Measurements from ENCODE around the gene KRT74.
A peak's percentile ranks its signal among the peaks of the same experiment; 100 is the strongest.

KRT74 gene

GRCh38 chr12:52573743-52574142 is at the start of gene KRT74:
TSS of gene KRT74 (minus strand) at chr12:52573843. CDS start at chr12:52573777, 66 bp downstream.
- Mint-ChIP-seq H3K27me3 (no peaks in the 10 kb centered on the region), H3K36me3 (ENCODE audit: insufficient read depth) (peaks cover 1% of the 10 kb centered on the region)

GRCh38 chr12:52622349-52622748 is 48.7 kb upstream of the KRT74 start:
- Mint-ChIP-seq H3K27me3 (peaks cover 10% of the 10 kb centered on the region), H3K4me1 (peaks cover 13% of the 10 kb centered on the region), H3K27ac (ENCODE audit: low read depth) (no peak overlapping the region), H3K4me3 (no peak overlapping the region), H3K36me3 (ENCODE audit: insufficient read depth) (peaks cover 2% of the 10 kb centered on the region), H3K9me3 (no peaks in the 10 kb centered on the region)
- ATAC-seq (replicated peaks; ENCODE audit: extremely low read depth, poor library complexity, severe bottlenecking) (no peak), DNase-seq (ENCODE audit: low spot score in 2 of 2) (no peak)

More at GRCh38 chr12:52573743-52574142, at the start of gene KRT74:
- ATAC-seq (replicated peaks; ENCODE audit: extremely low read depth, poor library complexity, severe bottlenecking) (no peak), DNase-seq (ENCODE audit: low spot score in 2 of 2) (no peak)
- H3K27ac Mint-ChIP-seq (ENCODE audit: low read depth), result no peak within 1 kb of the TSS
- peaks cover 23% of the 10 kb centered on the region for H3K4me1 Mint-ChIP-seq
- no peak within 1 kb of the TSS for H3K4me3 Mint-ChIP-seq
- no peaks in the 10 kb centered on the region for H3K9me3 Mint-ChIP-seq

- no peak for DNase-seq (ENCODE audit: low spot score in 2 of 2)
- Mint-ChIP-seq H3K27ac (ENCODE audit: low read depth) (no peak overlapping the region), H3K9me3 (no peaks in the 10 kb centered on the region), H3K27me3 (peaks cover 10% of the 10 kb centered on the region), H3K4me3 (no peak overlapping the region), H3K4me1 (peaks cover 32% of the 10 kb centered on the region), H3K36me3 (ENCODE audit: insufficient read depth) (peaks cover 2% of the 10 kb centered on the region)
- ATAC-seq (replicated peaks; ENCODE audit: extremely low read depth, poor library complexity, severe bottlenecking), result no peak
Observed at GRCh38 chr12:52618866-52619265, 45.2 kb upstream of the KRT74 start.

- H3K27me3 Mint-ChIP-seq, result peaks cover 10% of the 10 kb centered on the region
- peaks cover 2% of the 10 kb centered on the region for H3K36me3 Mint-ChIP-seq (ENCODE audit: insufficient read depth)
- no peak within 1 kb of the TSS for H3K4me3 Mint-ChIP-seq
- no peaks in the 10 kb centered on the region for H3K9me3 Mint-ChIP-seq
- no peak within 1 kb of the TSS for H3K27ac Mint-ChIP-seq (ENCODE audit: low read depth)
- DNase-seq (ENCODE audit: low spot score in 2 of 2) (no peak), ATAC-seq (replicated peaks; ENCODE audit: extremely low read depth, poor library complexity, severe bottlenecking) (no peak)
- H3K4me1 Mint-ChIP-seq, result peaks cover 37% of the 10 kb centered on the region
Observed at GRCh38 chr12:52618216-52618615, 44.6 kb upstream of the KRT74 start, which contains the start of gene KRT73. TSS of gene KRT73 (minus strand) at chr12:52618559. CDS start at chr12:52618524, 35 bp downstream.

GRCh38 chr12:52617403-52617785 is 43.8 kb upstream of the KRT74 start:
- Mint-ChIP-seq H3K4me3 (no peak overlapping the region), H3K27me3 (peaks cover 10% of the 10 kb centered on the region), H3K27ac (ENCODE audit: low read depth) (no peak overlapping the region), H3K4me1 (peaks cover 44% of the 10 kb centered on the region), H3K36me3 (ENCODE audit: insufficient read depth) (peaks cover 2% of the 10 kb centered on the region), H3K9me3 (no peaks in the 10 kb centered on the region)
- ATAC-seq (replicated peaks; ENCODE audit: extremely low read depth, poor library complexity, severe bottlenecking) (no peak), DNase-seq (ENCODE audit: low spot score in 2 of 2) (no peak)

DNA sequence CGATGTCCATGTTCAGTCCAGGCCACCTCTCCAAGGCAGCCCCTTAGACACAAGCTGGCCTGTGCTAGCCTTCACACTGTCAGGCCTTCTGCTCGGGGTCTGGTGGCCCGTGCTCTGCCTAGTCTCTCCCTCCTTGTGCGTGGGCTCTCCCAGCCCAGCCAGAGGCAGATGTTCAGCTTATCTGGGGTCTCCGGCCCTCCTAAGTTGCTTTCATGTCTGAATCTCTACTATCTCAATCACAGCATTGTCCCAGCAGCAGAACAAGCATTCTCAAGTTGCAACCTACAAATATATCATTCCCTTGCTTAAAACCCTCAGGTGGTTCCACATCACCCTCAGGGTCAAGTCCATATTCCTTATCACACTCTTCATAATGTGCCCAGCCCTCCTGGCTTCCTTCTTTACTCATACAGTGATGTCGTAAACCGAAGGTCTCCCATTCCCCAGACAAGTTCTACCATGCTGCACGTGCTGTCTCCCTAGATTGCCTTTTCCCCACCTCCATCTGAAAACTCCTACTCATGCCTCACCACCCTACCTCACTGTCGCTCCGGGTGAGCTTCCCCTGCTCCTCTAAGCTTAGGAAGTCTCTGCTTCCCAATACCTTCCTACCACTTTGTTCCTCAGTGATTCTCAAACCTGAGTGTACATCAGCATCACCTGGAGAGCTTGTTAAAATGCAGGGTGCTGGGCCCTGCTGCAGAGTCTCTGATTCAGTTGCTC is 43.2 kb upstream of the KRT74 start:
- Mint-ChIP-seq H3K4me1 (peaks cover 46% of the 10 kb centered on the region), H3K4me3 (no peak overlapping the region), H3K27ac (ENCODE audit: low read depth) (no peak overlapping the region), H3K36me3 (ENCODE audit: insufficient read depth) (no peaks in the 10 kb centered on the region), H3K27me3 (peaks cover 10% of the 10 kb centered on the region), H3K9me3 (no peaks in the 10 kb centered on the region)
- no peak for ATAC-seq (replicated peaks; ENCODE audit: extremely low read depth, poor library complexity, severe bottlenecking)
- DNase-seq (ENCODE audit: low spot score in 2 of 2), result no peak

DNA sequence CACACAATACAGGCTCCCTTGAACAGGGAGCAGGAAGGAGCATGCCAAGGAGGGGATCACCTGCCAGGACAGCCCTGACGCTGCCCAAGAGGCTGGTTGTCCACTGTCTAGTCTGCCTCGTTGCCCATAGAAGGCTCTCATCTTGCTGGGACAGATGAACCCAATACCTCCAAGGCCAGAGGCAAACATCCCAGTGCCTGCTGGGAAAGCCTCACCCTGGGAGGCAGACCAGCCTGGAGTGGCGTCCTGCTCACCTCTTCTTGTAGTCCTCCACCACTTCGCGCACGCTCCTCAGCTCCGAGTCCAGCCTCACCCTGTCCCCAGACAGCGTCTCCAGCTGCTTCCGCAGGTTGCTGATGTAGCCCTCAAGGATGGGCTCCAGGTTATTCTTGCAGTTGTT is 42.3 kb upstream of the KRT74 start:
- ATAC-seq (replicated peaks; ENCODE audit: extremely low read depth, poor library complexity, severe bottlenecking) (no peak), DNase-seq (ENCODE audit: low spot score in 2 of 2) (no peak)
- peaks cover 52% of the 10 kb centered on the region for H3K4me1 Mint-ChIP-seq
- H3K4me3 Mint-ChIP-seq, result no peak overlapping the region
- no peaks in the 10 kb centered on the region for H3K9me3 Mint-ChIP-seq
- peaks cover 1% of the 10 kb centered on the region for H3K36me3 Mint-ChIP-seq (ENCODE audit: insufficient read depth)
- H3K27ac Mint-ChIP-seq (ENCODE audit: low read depth), result peak overlapping the region; percentile 67
- H3K27me3 Mint-ChIP-seq, result peaks cover 4% of the 10 kb centered on the region

DNA sequence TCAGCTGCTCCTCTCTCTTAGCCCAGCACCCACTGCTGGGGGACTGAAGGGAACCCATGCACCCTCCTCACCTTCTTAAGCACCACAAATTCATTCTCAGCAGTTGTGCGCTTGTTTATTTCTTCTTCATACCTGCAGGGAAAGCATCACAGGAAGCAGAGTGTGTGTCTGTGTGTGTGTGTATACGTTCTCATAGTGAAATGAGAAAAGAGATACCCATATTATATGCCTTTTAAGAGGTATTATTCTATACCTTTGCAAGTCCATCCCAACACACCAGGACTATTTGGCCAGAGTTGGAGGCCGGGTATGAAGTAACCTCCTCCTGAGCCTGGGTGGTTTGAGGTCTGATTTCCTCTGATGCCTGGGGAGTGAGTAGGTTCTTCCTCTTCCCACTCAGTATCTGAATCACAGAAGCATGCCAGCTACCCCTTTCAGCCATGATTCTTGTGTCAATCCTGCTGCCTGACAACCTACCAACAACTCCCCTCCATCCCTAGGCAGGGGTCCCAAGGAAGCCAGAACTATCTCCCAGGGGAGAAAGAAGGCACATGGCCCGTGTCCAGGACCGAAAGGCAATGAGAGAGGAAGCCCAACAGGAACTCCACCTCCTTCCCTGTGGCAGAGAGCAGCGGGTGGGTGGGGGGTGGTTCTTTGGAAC is 41.7 kb upstream of the KRT74 start:
- peak overlapping the region; percentile 67 for H3K27ac Mint-ChIP-seq (ENCODE audit: low read depth)

GRCh38 chr12:52614381-52615207 is 41.0 kb upstream of the KRT74 start:
- DNase-seq (ENCODE audit: low spot score in 2 of 2) (peak in 1 of 2 donors; percentile 5), ATAC-seq (replicated peaks; ENCODE audit: extremely low read depth, poor library complexity, severe bottlenecking) (no peak)
- H3K27ac Mint-ChIP-seq (ENCODE audit: low read depth), result peak overlapping the region; percentile 67
- H3K4me3 Mint-ChIP-seq, result no peak overlapping the region
- H3K27me3 Mint-ChIP-seq, result no peaks in the 10 kb centered on the region
- H3K9me3 Mint-ChIP-seq, result no peaks in the 10 kb centered on the region
- peaks cover 1% of the 10 kb centered on the region for H3K36me3 Mint-ChIP-seq (ENCODE audit: insufficient read depth)
- peaks cover 64% of the 10 kb centered on the region for H3K4me1 Mint-ChIP-seq

More for the DNA sequence above, 41.7 kb upstream of the KRT74 start:
- no peak for ATAC-seq (replicated peaks; ENCODE audit: extremely low read depth, poor library complexity, severe bottlenecking)
- Mint-ChIP-seq H3K27me3 (no peaks in the 10 kb centered on the region), H3K9me3 (no peaks in the 10 kb centered on the region), H3K4me1 (peaks cover 58% of the 10 kb centered on the region), H3K36me3 (ENCODE audit: insufficient read depth) (peaks cover 1% of the 10 kb centered on the region), H3K4me3 (no peak overlapping the region)
- DNase-seq (ENCODE audit: low spot score in 2 of 2), result peak in 1 of 2 donors; percentile 4

DNA sequence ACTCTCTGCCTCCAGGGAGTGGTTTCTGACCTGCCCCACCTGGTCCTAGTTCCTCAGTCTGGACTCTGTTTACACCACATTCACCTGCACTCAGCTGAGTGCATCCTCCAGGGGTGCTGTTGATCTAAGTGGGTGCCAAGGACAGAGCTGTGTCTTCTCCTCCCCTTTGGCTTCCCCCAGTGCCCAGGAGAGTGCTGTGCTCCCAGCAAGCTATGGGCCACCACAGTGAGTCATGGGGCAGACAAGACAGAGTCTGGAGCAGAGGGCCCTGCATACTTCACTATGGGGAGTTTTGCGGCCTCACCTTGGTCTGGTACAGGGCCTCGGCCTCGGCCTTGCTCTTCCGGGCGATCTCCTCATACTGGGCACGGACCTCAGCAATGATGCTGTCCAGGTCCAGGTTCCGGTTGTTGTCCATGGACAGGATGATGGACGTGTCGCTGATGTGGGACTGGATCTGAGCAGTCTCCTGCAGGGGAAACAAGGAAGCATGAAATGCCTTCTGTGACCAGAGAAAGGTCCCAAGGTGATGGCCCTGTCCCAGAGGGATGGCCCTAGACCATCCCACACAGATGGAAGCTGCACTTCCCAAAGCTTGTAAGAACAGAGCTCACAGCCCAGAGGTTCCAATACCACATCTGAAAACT is 39.9 kb upstream of the KRT74 start:
- Mint-ChIP-seq H3K36me3 (ENCODE audit: insufficient read depth) (peaks cover 1% of the 10 kb centered on the region), H3K9me3 (no peaks in the 10 kb centered on the region), H3K4me1 (peaks cover 69% of the 10 kb centered on the region), H3K27ac (ENCODE audit: low read depth) (peak overlapping the region; percentile 66), H3K27me3 (no peaks in the 10 kb centered on the region), H3K4me3 (no peak overlapping the region)
- ATAC-seq (replicated peaks; ENCODE audit: extremely low read depth, poor library complexity, severe bottlenecking), result no peak
- DNase-seq (ENCODE audit: low spot score in 2 of 2), result peak; percentile 2 to 8

GRCh38 chr12:52612431-52613383 is 39.1 kb upstream of the KRT74 start:
- Mint-ChIP-seq H3K4me1 (peaks cover 74% of the 10 kb centered on the region), H3K4me3 (no peak overlapping the region)
- ATAC-seq (replicated peaks; ENCODE audit: extremely low read depth, poor library complexity, severe bottlenecking), result no peak

More at GRCh38 chr12:52612431-52613383, 39.1 kb upstream of the KRT74 start:
- Mint-ChIP-seq H3K27ac (ENCODE audit: low read depth) (peak overlapping the region; percentile 42), H3K9me3 (no peaks in the 10 kb centered on the region), H3K36me3 (ENCODE audit: insufficient read depth) (peaks cover 1% of the 10 kb centered on the region), H3K27me3 (peaks cover 1% of the 10 kb centered on the region)
- DNase-seq (ENCODE audit: low spot score in 2 of 2), result peak; percentile 2 to 5

Data from central memory CD8-positive, alpha-beta T cell (primary cell).